Measurements from ENCODE around the gene DCAF12. TPM values are rescaled to one million over a fixed set of nuclear protein-coding genes. Genes with fewer than 3 reads are reported as not detected.
"Not testable (repeated sequence)": the region's sequence is repeated elsewhere in the genome, so short reads cannot be mapped to it uniquely, and the experiment has no call there.

Gene DCAF12
- total RNA-seq, 1 donor from 2014 or later, result 26.5 TPM

DNA sequence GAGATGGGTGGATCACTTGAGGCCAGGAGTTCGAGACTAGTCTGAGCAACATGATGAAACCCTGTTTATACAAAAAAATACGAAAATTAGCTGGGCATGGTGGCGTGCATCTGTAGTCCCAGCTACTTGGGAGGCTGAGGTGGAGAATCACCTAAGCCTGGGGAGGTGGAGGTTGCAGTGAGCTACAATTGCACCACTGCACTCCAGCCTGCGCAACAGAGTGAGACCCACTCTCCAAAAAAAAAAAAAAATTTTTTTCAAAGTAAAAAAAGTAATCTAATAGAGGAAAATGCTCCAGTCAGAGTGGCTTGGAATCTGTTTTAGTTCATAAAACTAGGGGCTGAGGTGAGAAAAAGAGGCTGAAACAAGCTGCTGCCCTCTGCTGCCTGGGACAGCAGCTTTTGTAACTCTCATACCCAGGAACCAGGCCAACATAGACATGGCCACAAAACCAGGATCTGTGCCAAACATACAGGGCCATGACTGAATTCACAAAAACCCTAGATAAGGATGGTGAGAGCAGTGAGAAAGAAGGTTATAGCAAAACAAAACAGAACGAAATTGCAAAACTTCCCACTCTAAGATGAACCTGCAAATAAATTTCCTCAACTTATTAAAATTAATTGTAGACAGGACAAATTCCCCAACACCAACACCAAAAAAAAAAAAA is 13.1 kb upstream of the DCAF12 start:
- H3K27me3 Mint-ChIP-seq (ENCODE audit: low read depth), result no peaks in the 10 kb centered on the region
- H3K4me1 Mint-ChIP-seq (ENCODE audit: low read depth), result peaks cover 10% of the 10 kb centered on the region
- H3K27ac Mint-ChIP-seq (ENCODE audit: unreplicated experiment), result peak overlapping the region; percentile 64
- H3K9me3 Mint-ChIP-seq (ENCODE audit: low read depth), result no peaks in the 10 kb centered on the region
- no peak overlapping the region for H3K4me3 Mint-ChIP-seq (ENCODE audit: unreplicated experiment)
- no peak for DNase-seq (ENCODE audit: low spot score)
- H3K36me3 Mint-ChIP-seq (ENCODE audit: low read depth), result no peaks in the 10 kb centered on the region
- TF ChIP-seq, protein P1, sequence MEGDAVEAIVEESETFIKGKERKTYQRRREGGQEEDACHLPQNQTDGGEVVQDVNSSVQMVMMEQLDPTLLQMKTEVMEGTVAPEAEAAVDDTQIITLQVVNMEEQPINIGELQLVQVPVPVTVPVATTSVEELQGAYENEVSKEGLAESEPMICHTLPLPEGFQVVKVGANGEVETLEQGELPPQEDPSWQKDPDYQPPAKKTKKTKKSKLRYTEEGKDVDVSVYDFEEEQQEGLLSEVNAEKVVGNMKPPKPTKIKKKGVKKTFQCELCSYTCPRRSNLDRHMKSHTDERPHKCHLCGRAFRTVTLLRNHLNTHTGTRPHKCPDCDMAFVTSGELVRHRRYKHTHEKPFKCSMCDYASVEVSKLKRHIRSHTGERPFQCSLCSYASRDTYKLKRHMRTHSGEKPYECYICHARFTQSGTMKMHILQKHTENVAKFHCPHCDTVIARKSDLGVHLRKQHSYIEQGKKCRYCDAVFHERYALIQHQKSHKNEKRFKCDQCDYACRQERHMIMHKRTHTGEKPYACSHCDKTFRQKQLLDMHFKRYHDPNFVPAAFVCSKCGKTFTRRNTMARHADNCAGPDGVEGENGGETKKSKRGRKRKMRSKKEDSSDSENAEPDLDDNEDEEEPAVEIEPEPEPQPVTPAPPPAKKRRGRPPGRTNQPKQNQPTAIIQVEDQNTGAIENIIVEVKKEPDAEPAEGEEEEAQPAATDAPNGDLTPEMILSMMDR (IDR thresholded peaks at IDR 0.05), result peak; percentile 75

DNA sequence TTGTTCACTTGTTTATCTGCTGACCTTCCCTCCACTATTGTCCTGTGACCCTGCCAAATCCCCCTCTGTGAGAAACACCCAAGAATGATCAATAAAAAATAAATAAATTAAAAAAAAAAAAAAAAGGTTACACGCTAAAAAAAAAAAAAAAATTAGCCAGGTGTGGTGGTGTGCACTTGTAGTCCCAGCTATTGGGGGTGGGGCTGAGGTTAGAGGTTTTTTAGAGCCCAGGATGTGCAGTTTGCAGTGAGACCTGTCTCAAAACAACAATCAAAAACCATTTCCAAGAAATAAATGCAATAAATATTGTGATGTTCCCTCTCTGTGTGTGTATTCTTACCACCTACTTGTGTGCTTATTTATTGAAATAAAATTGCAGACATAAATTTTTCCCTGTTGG is 12.1 kb upstream of the DCAF12 start:
- not testable (repeated sequence) for DNase-seq (ENCODE audit: low spot score); H3K9me3 Mint-ChIP-seq (ENCODE audit: low read depth); H3K36me3 Mint-ChIP-seq (ENCODE audit: low read depth); H3K4me3 Mint-ChIP-seq (ENCODE audit: unreplicated experiment); H3K27me3 Mint-ChIP-seq (ENCODE audit: low read depth); H3K27ac Mint-ChIP-seq (ENCODE audit: unreplicated experiment); H3K4me1 Mint-ChIP-seq (ENCODE audit: low read depth)

DNA sequence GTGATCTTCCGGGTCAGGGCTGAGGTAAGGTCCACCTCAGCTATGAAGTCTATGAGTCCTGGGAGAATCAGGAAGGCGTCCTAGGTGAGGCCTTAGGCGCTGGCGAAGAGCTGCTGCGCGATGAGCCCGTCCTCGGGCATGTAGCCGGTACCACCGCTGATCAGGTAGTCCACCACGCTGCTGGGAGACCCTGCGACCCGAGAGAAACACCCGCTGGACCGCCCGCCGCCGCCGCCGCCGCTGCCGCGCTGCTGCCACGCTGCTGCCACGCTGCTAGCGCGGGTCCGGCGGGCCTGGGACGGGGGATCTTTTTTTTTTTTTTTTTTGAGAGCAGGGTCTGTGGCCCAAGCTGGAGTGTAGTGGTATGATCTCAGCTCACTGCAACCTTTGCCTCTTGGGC is 8.0 kb upstream of the DCAF12 start:
- Mint-ChIP-seq H3K4me3 (ENCODE audit: unreplicated experiment) (no peak overlapping the region), H3K27me3 (ENCODE audit: low read depth) (no peaks in the 10 kb centered on the region), H3K9me3 (ENCODE audit: low read depth) (no peaks in the 10 kb centered on the region)

DNA sequence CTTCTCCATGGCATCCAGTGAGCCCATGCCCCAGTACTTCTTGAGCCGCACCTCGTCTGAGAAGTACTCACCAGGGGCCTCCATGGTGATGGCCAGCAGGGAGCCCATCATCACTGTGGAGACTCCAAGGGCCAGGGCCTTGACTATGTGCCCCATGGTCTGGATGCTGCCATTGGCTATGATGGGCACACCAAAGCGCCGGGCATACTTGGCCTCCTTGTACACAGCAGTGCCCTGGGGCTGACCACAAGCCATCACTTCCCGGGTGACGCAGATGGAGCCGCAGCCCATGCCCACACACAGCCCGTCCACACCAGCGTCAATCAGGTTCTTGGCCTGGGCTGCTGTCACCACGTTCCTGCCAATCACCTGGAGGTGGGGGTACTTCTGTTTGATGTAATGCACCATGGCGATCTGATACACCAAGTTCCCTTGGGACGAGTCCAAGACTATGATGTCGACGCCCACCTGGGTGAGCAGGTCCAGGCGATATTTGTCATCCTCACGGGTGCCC is 7.0 kb upstream of the DCAF12 start:
- Mint-ChIP-seq H3K36me3 (ENCODE audit: low read depth) (no peaks in the 10 kb centered on the region), H3K4me1 (ENCODE audit: low read depth) (no peaks in the 10 kb centered on the region), H3K27ac (ENCODE audit: unreplicated experiment) (no peak overlapping the region), H3K9me3 (ENCODE audit: low read depth) (no peaks in the 10 kb centered on the region), H3K27me3 (ENCODE audit: low read depth) (no peaks in the 10 kb centered on the region), H3K4me3 (ENCODE audit: unreplicated experiment) (no peak overlapping the region)
- TF ChIP-seq, protein P1 (IDR thresholded peaks at IDR 0.05), result no peak
- DNase-seq (ENCODE audit: low spot score), result no peak

More for the DNA sequence above, 8.0 kb upstream of the DCAF12 start:
- H3K4me1 Mint-ChIP-seq (ENCODE audit: low read depth), result no peaks in the 10 kb centered on the region
- no peak for DNase-seq (ENCODE audit: low spot score)
- no peaks in the 10 kb centered on the region for H3K36me3 Mint-ChIP-seq (ENCODE audit: low read depth)
- TF ChIP-seq, protein P1 (IDR thresholded peaks at IDR 0.05), result no peak
- no peak overlapping the region for H3K27ac Mint-ChIP-seq (ENCODE audit: unreplicated experiment)

DNA sequence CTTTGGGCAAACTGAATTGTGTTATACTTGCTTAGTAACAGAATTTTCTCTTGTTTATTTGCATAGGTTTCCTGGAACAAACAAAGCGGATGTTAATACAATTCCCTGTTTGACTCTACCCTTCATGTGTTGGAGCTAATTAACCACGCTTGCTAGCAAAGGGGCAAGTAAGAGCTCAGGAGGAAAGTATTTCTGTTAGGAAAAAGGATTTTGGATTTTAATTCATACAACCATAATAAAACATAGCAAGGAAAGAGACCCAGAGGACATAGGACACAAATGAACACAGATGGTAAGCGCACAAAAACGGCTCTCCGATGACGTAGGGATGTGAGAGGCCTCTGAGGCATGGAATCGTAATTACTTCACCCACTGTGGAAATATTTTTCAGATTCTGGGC is 5.1 kb upstream of the DCAF12 start:
- TF ChIP-seq, protein P1 (IDR thresholded peaks at IDR 0.05), result no peak
- Mint-ChIP-seq H3K4me1 (ENCODE audit: low read depth) (peaks cover 4% of the 10 kb centered on the region), H3K27ac (ENCODE audit: unreplicated experiment) (no peak overlapping the region), H3K9me3 (ENCODE audit: low read depth) (no peaks in the 10 kb centered on the region), H3K36me3 (ENCODE audit: low read depth) (no peaks in the 10 kb centered on the region), H3K27me3 (ENCODE audit: low read depth) (no peaks in the 10 kb centered on the region), H3K4me3 (ENCODE audit: unreplicated experiment) (no peak overlapping the region)
- DNase-seq (ENCODE audit: low spot score), result no peak
